Neuronal stem cell (in vitro differentiated cells): ENCODE measurements around the gene AKR1C8.

Experiments used
- DNase-seq: peaks from one replicate; pipeline ENCODE4 v3.0.0-alpha.2; 2013; ENCODE audit warnings: low spot score
- H2AFZ ChIP-seq: one replicate; pipeline ENCODE4 v1.6.1; 2013; ENCODE audit warnings: mild to moderate bottlenecking, low read length, inconsistent platforms
- H2AK5ac ChIP-seq: 2 replicates; pipeline ENCODE4 v1.6.1; 2013; ENCODE audit warnings: low read depth, mild to moderate bottlenecking, inconsistent platforms, low read length, moderate library complexity, mixed read lengths
- H2BK120ac ChIP-seq: 2 replicates; pipeline ENCODE4 v1.6.1; 2013; ENCODE audit warnings: low read depth, mild to moderate bottlenecking, inconsistent platforms, low read length, moderate library complexity, mixed read lengths
- H2BK12ac ChIP-seq: one replicate; pipeline ENCODE4 v1.6.1; 2013; ENCODE audit warnings: low read length, inconsistent platforms
- H2BK15ac ChIP-seq: 2 replicates; pipeline ENCODE4 v1.6.1; 2013; ENCODE audit warnings: mild to moderate bottlenecking, low read length, inconsistent platforms, mixed read lengths
- H2BK5ac ChIP-seq: one replicate; pipeline ENCODE4 v1.6.1; 2013; ENCODE audit warnings: inconsistent platforms, mild to moderate bottlenecking, low read length, moderate library complexity
- H3K14ac ChIP-seq: one replicate; pipeline ENCODE4 v1.6.1; 2013; ENCODE audit warnings: low read length, inconsistent platforms
- H3K18ac ChIP-seq: 2 replicates; pipeline ENCODE4 v1.6.1; 2013; ENCODE audit warnings: low read length, inconsistent platforms
- H3K23ac ChIP-seq: 2 replicates; pipeline ENCODE4 v1.6.1; 2013; ENCODE audit warnings: low read depth, mild to moderate bottlenecking, mixed read lengths, low read length, inconsistent platforms; ENCODE audit not compliant: poor library complexity
- H3K27ac ChIP-seq: replicated peaks from 3 replicates; pipeline ENCODE4 v1.5.1; 2013; ENCODE audit warnings: low read length, inconsistent platforms
- H3K27me3 ChIP-seq, 3 experiments: 2 replicates each; pipeline ENCODE4 v1.6.1; 2013; ENCODE audit warnings: low read length in 3 of 3, mild to moderate bottlenecking in 2 of 3, inconsistent platforms in 1 of 3, low read depth in 1 of 3, mixed read lengths in 1 of 3, moderate library complexity in 1 of 3; ENCODE audit not compliant: control insufficient read depth in 3 of 3, insufficient read depth in 3 of 3
- H3K36me3 ChIP-seq, 2 donors: replicated peaks in 1 of 2; 2 replicates each; pipeline ENCODE4 v1.6.1; 2013; ENCODE audit warnings: low read length in 2 of 2; ENCODE audit not compliant: control insufficient read depth in 2 of 2, insufficient read depth in 2 of 2
- H3K4ac ChIP-seq: 2 replicates; pipeline ENCODE4 v1.6.1; 2013; ENCODE audit warnings: inconsistent platforms, mild to moderate bottlenecking, low read length, moderate library complexity
- H3K4me1 ChIP-seq, 2 donors: 1 replicate in 1 of 2; 2 replicates in 1 of 2; pipeline ENCODE4 v1.6.1; 2013; ENCODE audit warnings: low read length in 2 of 2, low read depth in 1 of 2; ENCODE audit not compliant: control insufficient read depth in 2 of 2, insufficient read depth in 1 of 2
- H3K4me2 ChIP-seq: one replicate; pipeline ENCODE4 v1.6.1; 2013; ENCODE audit warnings: mild to moderate bottlenecking, low read length, inconsistent platforms; ENCODE audit not compliant: insufficient read depth, poor library complexity, severe bottlenecking
- H3K4me3 ChIP-seq, 2 donors: 2 replicates each; pipeline ENCODE4 v1.5.1; 2013; ENCODE audit warnings: low read length in 2 of 2, mild to moderate bottlenecking in 2 of 2, inconsistent platforms in 1 of 2, moderate library complexity in 1 of 2
- H3K79me1 ChIP-seq: one replicate; pipeline ENCODE4 v1.6.1; 2013; ENCODE audit warnings: low read depth, mild to moderate bottlenecking, inconsistent platforms, low read length, moderate library complexity
- H3K9ac ChIP-seq: one replicate; pipeline ENCODE4 v1.6.1; 2013; ENCODE audit warnings: mild to moderate bottlenecking, low read depth, low read length, inconsistent platforms; ENCODE audit not compliant: poor library complexity
- H3K9me3 ChIP-seq, 2 donors: replicated peaks in 1 of 2; 2 replicates each; pipeline versions ENCODE3 to v1.6.1; 2013; ENCODE audit warnings: low read length in 2 of 2, mild to moderate bottlenecking in 2 of 2, inconsistent platforms in 1 of 2, low read depth in 1 of 2, mixed read lengths in 1 of 2, moderate library complexity in 1 of 2; ENCODE audit not compliant: control insufficient read depth in 2 of 2, insufficient read depth in 1 of 2
- H4K8ac ChIP-seq: one replicate; pipeline ENCODE4 v1.6.1; 2013; ENCODE audit warnings: low read depth, mild to moderate bottlenecking, inconsistent platforms, low read length, moderate library complexity
- H4K91ac ChIP-seq: one replicate; pipeline ENCODE4 v1.6.1; 2013; ENCODE audit warnings: low read length, low read depth, mild to moderate bottlenecking, inconsistent platforms; ENCODE audit not compliant: poor library complexity
- WGBS, 2 donors: extraction: QIAGEN DNeasy Blood & Tissue Kit; methylation state at CpG; one replicate each; pipeline ENCODE4 v1.1.7; 2013; ENCODE audit warnings: missing lambda C conversion rate in 2 of 2, mixed read lengths in 1 of 2; ENCODE audit not compliant: insufficient read length in 2 of 2, insufficient replicate concordance in 1 of 2; ENCODE audit errors: extremely low coverage in 2 of 2; 5-methylcytosine and 5-hydroxymethylcytosine counted together

AKR1C8 gene

GRCh38 chr10:5198386-5198785 lies 13.4 kb upstream of the AKR1C8 start:
- no peak overlapping the region for H2AK5ac ChIP-seq

GRCh38 chr10:5196702-5197113 lies 11.8 kb upstream of the AKR1C8 start, which contains the start of gene AKR1C4:
TSS of gene AKR1C4 (plus strand) at chr10:5196837. CDS start at chr10:5196868, 31 bp downstream.
- Histone ChIP-seq H3K36me3 (no peaks in the 10 kb centered on the region), H2BK120ac (no peak within 1 kb of the TSS), H3K4me3 (no peak within 1 kb of the TSS), H3K23ac (no peak within 1 kb of the TSS), H3K4ac (no peak within 1 kb of the TSS), H3K14ac (no peak within 1 kb of the TSS), H3K9me3 (no peaks in the 10 kb centered on the region), H4K8ac (no peak within 1 kb of the TSS), H2BK5ac (no peak within 1 kb of the TSS), H3K79me1 (no peaks in the 10 kb centered on the region), H3K4me2 (no peak within 1 kb of the TSS), H3K18ac (no peak within 1 kb of the TSS), H3K27ac (no peak within 1 kb of the TSS), H2AFZ (no peak within 1 kb of the TSS), H4K91ac (no peak within 1 kb of the TSS), H2AK5ac (no peak within 1 kb of the TSS), H3K9ac (no peak within 1 kb of the TSS), H3K4me1 (no peaks in the 10 kb centered on the region), H2BK15ac (no peak within 1 kb of the TSS), H3K27me3 (no peaks in the 10 kb centered on the region), H2BK12ac (no peak within 1 kb of the TSS)
- no peak for DNase-seq
- no CpG with 5 or more reads among the region's 4 CpGs for WGBS, 2 donors

More at GRCh38 chr10:5198386-5198785, 13.4 kb upstream of the AKR1C8 start:
- no peak overlapping the region for H4K91ac ChIP-seq
- no peak overlapping the region for H3K14ac ChIP-seq
- no peak overlapping the region for H2AFZ ChIP-seq
- H2BK12ac ChIP-seq, result no peak overlapping the region
- no peak for DNase-seq
- no peaks in the 10 kb centered on the region for H3K9me3 ChIP-seq
- no peak overlapping the region for H4K8ac ChIP-seq
- no peak overlapping the region for H3K4me2 ChIP-seq
- no peak overlapping the region for H3K4me3 ChIP-seq
- no peak overlapping the region for H2BK120ac ChIP-seq
- no peak overlapping the region for H3K27ac ChIP-seq
- H3K18ac ChIP-seq, result no peak overlapping the region
- H2BK5ac ChIP-seq, result no peak overlapping the region
- no peak overlapping the region for H3K4ac ChIP-seq
- no peak overlapping the region for H2BK15ac ChIP-seq
- WGBS, 2 donors, result no CpG with 5 or more reads among the region's 3 CpGs
- H3K4me1 ChIP-seq, result no peaks in the 10 kb centered on the region
- no peaks in the 10 kb centered on the region for H3K79me1 ChIP-seq
- H3K27me3 ChIP-seq, result no peaks in the 10 kb centered on the region
- no peak overlapping the region for H3K9ac ChIP-seq
- H3K36me3 ChIP-seq, result no peaks in the 10 kb centered on the region
- no peak overlapping the region for H3K23ac ChIP-seq

- no peak overlapping the region for H3K9ac ChIP-seq
- H2BK5ac ChIP-seq, result no peak overlapping the region
- H4K91ac ChIP-seq, result no peak overlapping the region
- no peaks in the 10 kb centered on the region for H3K79me1 ChIP-seq
- H2BK120ac ChIP-seq, result no peak overlapping the region
- H3K4ac ChIP-seq, result no peak overlapping the region
- no peak overlapping the region for H2AFZ ChIP-seq
- DNase-seq, result no peak
- no peak overlapping the region for H3K4me2 ChIP-seq
- H3K14ac ChIP-seq, result no peak overlapping the region
- no peak overlapping the region for H3K18ac ChIP-seq
- no peaks in the 10 kb centered on the region for H3K4me1 ChIP-seq
- no peak overlapping the region for H3K4me3 ChIP-seq
- no peaks in the 10 kb centered on the region for H3K27me3 ChIP-seq
- no peaks in the 10 kb centered on the region for H3K9me3 ChIP-seq
- no peak overlapping the region for H2AK5ac ChIP-seq
- no peak overlapping the region for H3K27ac ChIP-seq
- no peak overlapping the region for H2BK12ac ChIP-seq
- 100% methylated on average over 1 of the region's 6 CpGs; no CpG with 5 or more reads in 1 of the 2 donors for whole genome bisulfite sequencing, 2 donors
- no peak overlapping the region for H3K23ac ChIP-seq
- H4K8ac ChIP-seq, result no peak overlapping the region
- no peaks in the 10 kb centered on the region for H3K36me3 ChIP-seq
- no peak overlapping the region for H2BK15ac ChIP-seq
These were observed 10.9 kb upstream of the AKR1C8 start for GRCh38 chr10:5195727-5196374.

- no peak overlapping the region for H3K4me2 ChIP-seq
- no peak overlapping the region for H2AFZ ChIP-seq
- H3K4ac ChIP-seq, result no peak overlapping the region
- no peaks in the 10 kb centered on the region for H3K79me1 ChIP-seq
- H2AK5ac ChIP-seq, result no peak overlapping the region
- no peaks in the 10 kb centered on the region for H3K27me3 ChIP-seq
- H4K91ac ChIP-seq, result no peak overlapping the region
- no peak for DNase-seq
- H2BK15ac ChIP-seq, result no peak overlapping the region
- H3K36me3 ChIP-seq, result no peaks in the 10 kb centered on the region
- no peaks in the 10 kb centered on the region for H3K9me3 ChIP-seq
- H2BK5ac ChIP-seq, result no peak overlapping the region
- no peak overlapping the region for H3K27ac ChIP-seq
- no peak overlapping the region for H2BK120ac ChIP-seq
- H3K4me3 ChIP-seq, result no peak overlapping the region
- H3K9ac ChIP-seq, result no peak overlapping the region
- H4K8ac ChIP-seq, result no peak overlapping the region
- no peak overlapping the region for H3K23ac ChIP-seq
- WGBS, 2 donors, result no CpG with 5 or more reads among the region's 3 CpGs
- no peak overlapping the region for H3K14ac ChIP-seq
- no peak overlapping the region for H2BK12ac ChIP-seq
- no peak overlapping the region for H3K18ac ChIP-seq
- H3K4me1 ChIP-seq, result no peaks in the 10 kb centered on the region
These were observed 9.5 kb upstream of the AKR1C8 start for GRCh38 chr10:5194431-5194830.
